Pericardium fibroblast (primary cell): ENCODE measurements around the gene WASHC4. TPM values are rescaled to one million over a fixed set of nuclear protein-coding genes. Genes with fewer than 3 reads are reported as not detected.

Experiments used
- total RNA-seq: library from RNA; depleted of rRNA; stranded (reverse); fragments of >200 nt; gene quantifications from 2 replicates; pipeline ENCODE4 v1.2.3, GENCODE V29; 2015

The WASHC4 gene
- total RNA-seq: 34.0 and 37.7 TPM in 2 replicates

GRCh38 chr12:105107494-105108371, at the start of gene WASHC4:
Gene WASHC4, plus strand, starts transcription at chr12:105107731. Its CDS starts 70 bp downstream, at chr12:105107801.

GRCh38 chr12:105084251-105085250, 23.0 kb upstream of the WASHC4 start, which contains the start of gene ALDH1L2:
Gene ALDH1L2, minus strand, starts transcription at chr12:105084458. Its CDS starts 22 bp downstream, at chr12:105084436.

Other genes with a start within 250 kb of the WASHC4 start
- 14.5 and 21.4 TPM in 2 replicates for gene SLC41A2, start 149.4 kb upstream of the WASHC4 start, total RNA-seq
- gene NOPCHAP1, start 121.4 kb upstream of the WASHC4 start, total RNA-seq: 5.0 and 11.2 TPM in 2 replicates
- 65.1 and 85.1 TPM in 2 replicates for gene ALDH1L2, start 23.3 kb upstream of the WASHC4 start, total RNA-seq
- gene APPL2, start 128.4 kb downstream of the WASHC4 start, total RNA-seq: 24.6 and 45.5 TPM in 2 replicates
- gene C12orf75, start 223.0 kb downstream of the WASHC4 start, total RNA-seq: 20.5 and 44.8 TPM in 2 replicates